ENCODE data around the gene SEZ6.

The SEZ6 gene

DNA sequence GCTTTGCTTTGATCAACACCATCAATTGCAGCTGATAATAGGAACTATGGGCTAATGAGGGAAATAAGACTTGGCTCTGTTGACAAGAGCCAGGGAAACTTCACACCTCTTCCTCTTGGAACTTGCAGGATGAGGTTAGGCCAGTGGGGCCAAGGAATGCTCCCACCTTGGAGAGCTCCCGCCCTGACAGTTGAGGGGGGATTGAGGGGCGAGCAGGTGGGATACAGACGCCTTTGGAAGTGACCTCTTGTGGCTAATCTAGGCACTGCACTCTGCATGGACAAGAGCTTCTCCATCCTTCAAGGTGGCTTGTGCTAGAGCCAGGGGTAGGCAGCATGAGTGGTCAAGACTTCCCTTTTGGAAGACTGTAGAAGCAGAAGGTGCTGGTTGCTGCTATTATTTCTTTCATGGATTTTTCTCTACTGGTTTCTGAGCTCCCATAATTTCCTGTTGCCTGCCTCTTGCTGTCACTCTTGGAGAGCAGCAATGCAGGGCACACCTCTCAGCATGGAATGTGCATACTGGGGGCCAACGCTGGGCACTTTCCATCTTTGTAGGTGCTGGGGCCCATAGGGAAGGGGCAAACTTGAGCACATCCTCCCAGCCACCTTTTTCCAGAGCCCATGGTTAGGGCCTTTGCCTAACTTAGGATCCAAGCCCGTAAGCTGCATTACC is 52.3 kb downstream of the SEZ6 start:
- no peak for DNase-seq (ENCODE audit: low read depth)

- peak; percentile 97 for DNase-seq (ENCODE audit: low read depth)
These were observed 53.5 kb downstream of the SEZ6 start for GRCh38 chr17:28951991-28952975.

DNA sequence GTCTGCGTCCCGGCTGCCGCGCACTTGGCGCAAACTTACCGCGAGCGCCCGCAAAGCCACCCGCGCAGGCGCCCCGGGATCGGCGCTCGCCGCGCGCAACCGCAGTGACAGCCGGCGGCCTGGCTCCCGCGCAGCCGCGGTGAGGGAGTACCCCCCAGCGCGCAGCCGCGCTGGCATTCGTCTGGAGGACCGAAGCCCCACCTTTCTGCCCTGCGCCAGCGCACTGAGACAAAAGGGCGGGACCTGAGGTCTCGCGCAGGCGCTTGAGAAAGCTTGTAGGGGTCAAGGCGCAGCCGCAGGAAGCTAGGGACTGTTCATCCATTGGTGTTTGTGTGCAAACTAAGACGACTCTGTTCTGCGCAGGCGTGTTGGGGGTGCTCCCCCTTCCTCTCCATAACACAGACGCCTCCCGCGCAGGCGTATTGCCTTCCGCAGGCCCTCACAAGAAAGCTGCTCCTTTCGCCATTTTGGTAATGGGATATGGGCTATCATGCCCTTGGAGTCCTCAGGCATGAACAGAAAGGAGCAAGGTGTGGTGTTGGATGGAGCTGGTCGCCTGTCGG is 54.3 kb downstream of the SEZ6 start, which contains the start of gene PHF12:
Gene PHF12 (minus strand): TSS at position 91 of the 563 bp plus-strand sequence. CDS start 558 bp downstream, outside the sequence.
- peak; percentile 100 for DNase-seq (ENCODE audit: low read depth)

DNA sequence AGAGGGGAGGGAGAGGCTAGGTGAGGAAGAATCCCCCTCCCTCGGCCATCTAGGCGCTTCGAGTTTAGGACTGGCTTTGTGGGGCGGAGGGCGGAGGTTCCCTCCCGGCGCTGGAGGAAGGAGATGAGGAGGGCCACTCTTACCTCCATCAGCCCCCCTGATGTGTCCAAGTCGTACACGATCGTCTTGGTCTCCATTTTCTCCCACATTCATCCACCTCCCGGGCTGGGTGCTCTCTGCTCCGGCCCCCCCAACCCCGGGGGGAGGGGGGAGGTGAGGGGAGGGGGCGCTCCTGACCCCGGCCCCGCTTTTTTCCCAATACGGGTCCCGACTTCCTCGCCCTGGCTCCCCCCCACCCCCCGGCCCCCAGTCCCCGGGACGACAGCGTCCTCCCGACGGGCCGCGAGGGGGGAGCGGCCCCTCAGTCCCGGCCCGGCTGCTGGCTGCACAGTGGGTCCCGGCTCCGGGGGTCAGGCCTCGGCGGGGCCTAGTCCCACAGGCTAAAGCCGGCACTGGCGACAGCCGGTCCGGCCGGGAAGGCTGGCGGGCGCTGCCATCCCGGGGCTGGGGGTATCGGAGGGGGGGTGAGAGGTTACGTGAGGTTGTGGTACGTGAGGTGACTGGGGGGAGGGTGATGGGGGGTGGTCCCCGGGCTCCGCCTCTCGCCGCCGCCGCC is 54.9 kb downstream of the SEZ6 start:
- no peak for DNase-seq (ENCODE audit: low read depth)

- peak; percentile 86 for DNase-seq (ENCODE audit: low read depth)
These were observed 55.6 kb downstream of the SEZ6 start for GRCh38 chr17:28950017-28950751.

- DNase-seq (ENCODE audit: low read depth) = no peak
These were observed 56.4 kb downstream of the SEZ6 start for GRCh38 chr17:28949185-28950016.

DNA sequence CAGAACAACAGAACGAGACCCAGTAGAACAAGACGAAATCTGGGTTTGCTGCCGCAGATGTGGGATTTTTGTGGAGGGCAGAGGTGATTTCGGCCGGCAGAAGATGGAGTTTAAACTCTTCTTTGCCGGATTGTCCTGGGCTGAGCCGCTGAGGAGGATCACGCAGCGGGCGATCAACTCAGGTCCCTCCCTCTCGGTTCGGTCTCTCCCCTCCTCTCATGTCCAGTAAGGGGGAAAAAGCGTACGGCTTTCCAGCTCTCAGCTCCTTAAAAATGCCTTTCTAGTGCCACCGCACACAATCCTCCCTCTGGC is 57.0 kb downstream of the SEZ6 start:
- DNase-seq (ENCODE audit: low read depth) = no peak

- DNase-seq (ENCODE audit: low read depth) = no peak
These were observed 57.5 kb downstream of the SEZ6 start for GRCh38 chr17:28948342-28948741.

DNA sequence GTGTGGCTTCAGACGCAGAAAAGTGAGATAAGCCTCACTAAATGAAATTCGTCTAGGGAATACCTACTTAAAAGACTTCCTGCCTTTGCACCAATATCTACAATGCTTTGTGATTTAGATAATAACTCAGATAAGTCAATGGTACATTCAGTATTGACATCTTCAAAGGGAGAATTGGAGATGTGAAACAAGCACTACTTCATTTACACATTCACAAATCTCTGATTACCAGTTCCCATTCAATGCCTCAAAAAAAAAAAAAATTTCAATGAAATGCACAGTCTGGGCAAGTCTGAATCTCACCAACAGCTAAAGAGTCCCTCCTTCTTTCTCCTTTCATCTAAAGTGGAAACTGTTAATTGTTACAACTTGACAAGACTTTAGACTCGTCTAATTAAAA is 58.2 kb downstream of the SEZ6 start:
- DNase-seq (ENCODE audit: low read depth) = no peak

DNA sequence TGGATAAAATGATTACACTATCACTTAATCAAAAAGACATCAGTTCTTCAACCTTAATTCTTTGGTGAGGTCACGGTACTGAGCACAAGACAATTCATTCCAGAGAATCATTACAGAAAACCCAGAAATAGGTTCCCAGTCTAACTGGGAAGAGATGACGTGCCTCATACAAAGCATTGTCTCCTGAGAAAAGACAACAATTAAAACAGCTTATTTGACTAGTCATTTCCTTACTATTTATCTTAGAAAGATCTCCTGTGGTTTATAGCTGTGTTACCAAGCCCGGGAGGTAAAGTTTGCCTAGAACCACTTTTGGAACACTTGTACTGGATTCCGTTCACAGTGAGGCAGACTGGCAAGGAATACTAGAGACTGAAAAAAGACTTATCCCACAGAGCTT is 59.6 kb downstream of the SEZ6 start:
- no peak for DNase-seq (ENCODE audit: low read depth)

DNA sequence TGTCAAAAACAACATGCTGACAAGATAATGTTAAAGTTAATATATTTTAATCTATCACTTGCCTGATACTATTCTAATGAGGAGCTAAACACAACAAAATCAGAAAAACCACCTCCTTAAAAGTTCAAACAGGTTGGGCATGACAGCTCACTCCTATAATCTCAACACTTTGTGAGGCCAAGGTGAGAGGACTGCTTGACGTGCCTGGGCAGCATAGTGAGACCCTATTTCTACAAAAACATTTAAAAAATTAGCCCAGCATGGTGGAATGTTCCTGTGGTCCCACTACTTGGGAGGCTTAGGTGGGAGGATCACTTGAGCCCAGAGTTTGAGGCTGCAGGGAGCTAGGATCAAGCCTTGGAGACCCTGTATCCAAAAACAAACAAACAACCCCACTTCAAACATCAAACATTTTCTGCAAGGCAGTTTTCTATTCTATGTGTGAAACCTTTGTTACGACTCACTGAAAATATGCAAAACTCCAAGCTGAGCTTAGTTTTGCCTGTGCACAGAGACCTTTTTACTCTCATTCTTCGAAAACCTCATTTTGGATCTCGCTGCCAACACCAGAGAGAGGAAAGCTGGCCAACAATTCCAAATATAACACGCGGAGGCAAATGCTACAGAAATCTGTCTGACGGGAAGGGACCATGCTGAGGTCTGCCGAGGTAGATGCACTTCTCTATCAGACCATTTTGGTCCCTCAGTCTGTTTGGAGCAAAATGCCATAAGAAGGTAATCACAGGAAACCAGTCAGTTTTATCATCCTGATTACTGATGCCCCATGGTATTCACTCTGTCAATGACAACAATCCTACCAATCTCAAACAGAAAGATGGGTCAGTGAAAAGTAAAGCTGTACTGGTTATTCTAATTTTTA is 60.7 kb downstream of the SEZ6 start:
- no peak for DNase-seq (ENCODE audit: low read depth)

DNA sequence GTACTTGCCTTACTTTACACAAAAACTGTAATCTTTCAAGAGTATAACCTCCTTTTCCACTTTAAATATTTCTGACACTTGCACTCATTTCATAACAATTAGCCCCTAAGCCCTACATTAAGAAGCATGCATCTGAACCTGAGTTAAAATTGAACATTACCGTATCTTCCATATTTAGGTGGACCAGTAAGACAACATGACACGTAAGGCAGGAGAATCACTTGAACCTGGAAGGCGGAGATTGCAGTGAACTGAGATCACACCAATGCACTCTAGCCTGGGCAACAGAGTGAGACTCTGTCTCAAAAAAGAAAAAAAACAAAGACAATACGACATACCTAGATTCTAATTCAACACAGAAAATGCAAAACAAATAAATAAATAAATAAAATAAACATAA is 61.5 kb downstream of the SEZ6 start:
- no peak for DNase-seq (ENCODE audit: low read depth)

GRCh38 chr17:28942925-28943324 is 62.9 kb downstream of the SEZ6 start:
- DNase-seq (ENCODE audit: low read depth) = no peak

DNA sequence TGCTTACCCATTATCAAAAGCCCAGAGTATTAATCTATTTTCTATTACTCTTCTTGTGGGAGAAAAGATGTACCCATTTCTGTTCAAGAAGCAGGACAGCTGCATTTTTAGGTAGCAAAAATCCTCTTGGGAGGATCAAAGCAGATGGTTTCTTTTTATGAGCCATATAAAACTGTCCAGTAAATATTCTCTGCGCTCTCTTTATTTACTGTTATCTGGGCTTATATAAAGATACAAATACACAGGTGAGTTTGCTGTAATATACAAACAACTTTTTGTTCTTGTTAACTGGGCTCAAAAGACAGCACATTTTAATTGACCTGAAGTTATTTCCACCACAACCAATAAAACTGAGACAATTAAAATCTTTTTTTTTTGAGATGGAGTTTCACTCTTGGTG is 64.6 kb downstream of the SEZ6 start:
- no peak for DNase-seq (ENCODE audit: low read depth)

DNA sequence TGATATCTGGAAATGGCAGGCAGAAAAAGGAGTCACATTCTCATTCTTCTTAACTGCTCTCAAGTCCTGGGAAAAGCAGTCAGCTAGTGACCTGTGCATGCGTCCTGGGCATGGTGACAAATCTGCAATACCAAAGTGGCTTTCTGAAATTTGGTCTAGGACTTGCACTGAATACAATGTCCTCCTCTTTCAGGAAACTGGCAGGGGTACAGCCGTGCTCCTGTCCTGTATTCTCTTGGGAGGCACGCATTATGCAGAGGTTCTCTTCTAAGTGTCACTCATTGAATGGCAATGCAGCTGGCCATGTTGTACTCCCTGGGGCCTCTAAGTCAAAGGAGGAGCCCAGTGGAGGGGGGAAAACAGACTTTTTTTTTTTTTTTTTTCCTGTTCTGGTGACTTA is 65.2 kb downstream of the SEZ6 start:
- DNase-seq (ENCODE audit: low read depth) = no peak

- DNase-seq (ENCODE audit: low read depth) = no peak
These were observed 65.7 kb downstream of the SEZ6 start for GRCh38 chr17:28940142-28940541.

DNA sequence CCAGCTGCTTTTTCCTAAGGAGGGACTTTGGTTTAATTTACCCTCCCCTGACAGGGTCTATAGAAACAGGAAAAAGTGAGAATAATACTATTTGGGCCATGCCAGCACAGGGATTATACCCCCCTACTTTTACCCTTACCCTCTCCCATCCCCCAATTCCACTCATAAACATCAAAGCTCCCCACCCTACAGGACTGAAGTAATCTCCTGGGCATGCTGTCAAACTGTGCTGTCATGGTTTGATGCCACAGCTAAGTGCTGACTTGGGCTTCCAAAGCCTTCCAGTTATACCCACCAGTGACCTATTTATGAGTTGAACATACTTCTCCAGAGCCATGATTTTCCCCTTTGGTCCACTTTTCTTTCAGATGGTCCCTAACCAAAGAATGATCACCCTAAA is 67.3 kb downstream of the SEZ6 start:
- DNase-seq (ENCODE audit: low read depth) = no peak

DNA sequence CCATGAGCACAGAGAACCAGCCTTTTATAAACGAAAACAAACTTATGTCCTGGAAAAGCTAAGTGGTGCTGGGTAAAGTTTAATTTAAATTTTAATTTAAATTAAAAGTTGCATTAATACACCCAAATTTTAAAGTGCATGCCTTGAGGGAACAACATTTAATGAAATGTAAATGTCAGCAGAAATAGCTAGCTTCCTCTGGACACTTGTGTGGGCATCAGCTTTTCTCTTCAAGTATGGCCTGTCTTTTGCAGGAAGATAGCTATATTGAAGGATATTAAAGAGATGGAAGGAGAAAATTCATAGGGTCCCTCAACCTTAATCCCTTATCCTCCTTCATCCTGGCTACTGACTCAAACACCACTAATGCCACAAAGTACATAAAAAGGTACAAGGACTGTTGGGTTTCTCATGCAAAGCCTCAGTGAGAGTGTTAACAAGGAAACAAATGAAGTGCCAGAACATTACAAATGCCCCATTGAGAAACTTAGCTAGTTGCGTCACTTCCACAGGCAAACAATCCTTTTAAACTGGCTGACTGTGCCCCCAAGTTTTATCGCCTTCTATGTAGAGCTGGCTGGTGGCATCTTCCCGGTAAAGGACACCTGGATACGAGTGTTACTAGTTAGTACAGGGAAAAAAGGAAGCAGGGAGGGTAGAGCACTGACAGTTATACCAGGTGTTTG is 68.6 kb downstream of the SEZ6 start:
- DNase-seq (ENCODE audit: low read depth) = no peak

DNA sequence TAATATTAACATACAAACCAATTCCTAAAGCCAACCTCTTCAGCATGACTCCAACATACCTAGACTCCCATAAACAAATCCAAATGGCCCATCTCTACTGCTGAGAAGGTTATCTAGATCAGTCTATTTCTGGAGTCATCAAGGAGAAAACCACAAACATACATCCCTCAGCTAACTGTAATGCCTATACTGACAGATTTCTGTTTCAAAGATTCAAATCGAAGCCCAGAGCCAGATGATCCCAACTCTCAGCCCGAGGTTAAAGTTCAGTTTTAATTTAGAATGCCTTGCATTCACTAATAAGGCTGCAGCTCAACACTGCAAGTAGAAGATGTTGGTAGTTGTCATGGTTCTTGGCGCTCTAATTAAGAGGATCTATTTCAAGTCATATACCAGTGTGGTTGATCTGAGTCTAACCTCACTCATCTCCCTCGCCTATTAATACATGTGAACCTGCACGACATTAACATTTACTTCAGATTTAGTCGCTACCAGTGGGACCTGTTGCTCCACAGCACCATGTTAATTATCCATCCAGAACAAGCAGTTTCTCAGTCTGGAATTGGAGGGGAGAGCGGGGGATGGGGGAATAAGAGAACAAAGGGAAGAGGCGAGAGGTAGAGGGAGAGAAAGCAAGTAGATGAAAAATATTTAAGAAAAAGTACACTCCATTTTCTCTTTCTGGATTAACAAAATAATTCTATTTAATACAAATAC is 69.9 kb downstream of the SEZ6 start:
- no peak for DNase-seq (ENCODE audit: low read depth)
